ENCODE data around the gene ISCA1.

Gene ISCA1

DNA sequence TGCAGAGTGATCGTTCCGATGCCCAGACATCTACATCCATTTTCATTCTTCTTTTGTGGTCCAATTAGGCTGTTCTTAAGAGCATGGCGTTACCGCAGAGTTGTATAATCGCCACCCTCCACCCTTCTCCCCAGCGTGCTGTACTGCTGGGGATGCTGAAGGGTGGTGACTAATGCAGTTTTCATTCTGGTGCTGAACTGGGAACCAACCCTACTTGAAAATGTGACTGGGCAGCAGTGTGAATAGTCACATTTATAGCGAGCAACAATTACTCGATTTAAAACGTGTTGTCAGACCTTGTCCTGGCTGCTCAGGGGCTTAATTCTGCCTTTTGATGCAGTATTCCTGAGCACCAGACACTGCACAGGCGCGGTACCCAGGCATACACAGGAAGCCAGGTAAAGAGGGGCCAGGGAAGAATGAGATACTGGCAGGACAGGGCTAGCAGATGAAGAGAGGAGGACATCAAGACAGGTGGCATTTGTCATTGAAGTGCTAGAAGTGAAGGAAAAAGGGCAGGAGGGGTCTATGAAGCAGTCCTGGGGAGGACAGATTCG, 719 bp upstream of the ISCA1 start:
- peak; percentile 31 to 57 for DNase-seq

DNA sequence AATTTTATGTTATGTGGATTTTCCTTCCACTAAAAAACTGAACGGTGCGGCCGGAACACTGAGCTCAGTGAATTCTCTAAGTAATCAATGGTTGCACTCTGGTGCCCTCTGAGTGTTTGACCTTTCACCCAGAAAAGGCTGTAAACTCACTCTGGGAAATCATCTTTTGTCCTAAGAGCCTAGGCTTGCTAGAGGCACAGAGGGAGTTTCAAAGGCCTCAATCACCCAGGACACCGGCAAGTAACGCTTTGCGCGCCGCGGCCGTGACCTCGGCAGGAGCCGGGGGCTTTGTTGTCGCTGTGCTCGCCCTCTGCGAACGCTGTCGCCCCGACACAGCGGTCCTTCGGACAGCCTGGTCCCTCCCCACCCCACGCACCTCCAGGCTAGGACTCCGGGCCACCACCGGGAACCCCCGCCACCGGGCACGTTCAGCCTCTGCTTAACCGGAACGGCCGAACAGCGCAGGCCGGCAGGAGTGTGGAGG, 703 bp downstream of the ISCA1 start:
- peak; percentile 21 to 67 for DNase-seq

DNA sequence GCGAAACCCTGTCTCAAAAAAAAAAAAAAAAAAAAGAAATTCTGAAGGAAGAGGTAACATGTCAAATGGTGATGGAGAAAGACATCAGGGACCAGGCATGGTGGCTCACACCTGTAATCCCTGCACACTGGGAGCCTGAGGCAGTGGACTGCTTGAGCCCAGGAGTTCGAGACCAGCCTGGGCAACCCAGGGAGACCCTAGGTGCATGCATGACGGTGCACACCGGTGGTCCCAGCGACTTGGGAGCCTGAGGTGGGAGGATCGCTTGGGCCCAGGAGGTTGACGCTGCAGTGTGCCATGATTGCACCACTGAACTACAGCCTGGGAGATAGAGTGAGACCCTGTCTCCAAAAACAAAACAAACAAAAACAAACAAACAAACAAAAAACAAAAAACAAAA, 1.8 kb downstream of the ISCA1 start:
- DNase-seq = no peak

GRCh38 chr9:86279839-86280238, 2.5 kb downstream of the ISCA1 start:
- DNase-seq = no peak

- DNase-seq = no peak
Measured at GRCh38 chr9:86277072-86277471, 5.3 kb downstream of the ISCA1 start.

GRCh38 chr9:86275962-86276361, 6.4 kb downstream of the ISCA1 start:
- no peak for DNase-seq

DNA sequence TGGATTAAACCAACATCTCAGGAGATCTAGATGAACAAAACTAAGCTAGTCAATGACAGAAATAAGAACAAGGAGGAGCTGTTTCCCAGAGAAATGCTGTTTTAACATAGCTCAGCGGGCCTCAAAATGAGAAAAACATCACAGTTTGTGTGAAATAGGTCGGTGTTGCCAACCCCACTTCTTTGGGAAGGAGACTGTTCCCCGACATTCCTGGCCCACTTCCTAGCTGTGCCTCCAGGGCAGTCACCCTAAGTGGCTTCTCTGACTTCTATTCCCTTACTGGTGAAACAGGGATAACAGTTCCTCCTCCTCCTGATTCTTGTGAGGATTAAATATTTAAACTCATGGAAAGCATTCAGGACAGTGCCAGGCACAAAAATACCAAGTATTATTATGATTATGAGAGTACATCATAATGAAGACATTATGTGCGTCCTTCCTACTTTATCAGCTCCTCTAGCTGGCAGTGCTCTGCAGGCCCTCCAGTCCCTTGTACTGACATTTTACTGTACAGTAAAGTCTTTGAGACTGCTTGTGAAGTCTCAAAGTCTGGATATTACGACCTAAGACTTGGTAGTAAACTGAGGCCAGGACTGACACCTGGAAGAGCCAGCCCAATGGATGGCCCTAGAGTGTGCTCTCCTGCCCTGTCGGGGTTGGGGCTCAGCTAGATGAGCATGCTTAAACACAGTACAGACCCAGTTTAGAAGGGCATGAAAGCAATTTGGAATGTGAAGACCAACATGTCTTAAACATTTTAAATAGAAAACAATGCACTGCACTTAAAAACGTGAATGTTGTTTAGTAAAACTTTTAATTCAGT, 7.3 kb downstream of the ISCA1 start:
- no peak for DNase-seq

- DNase-seq = no peak
Measured at GRCh38 chr9:86272221-86272620, 10.1 kb downstream of the ISCA1 start.

GRCh38 chr9:86263876-86264275, 18.5 kb downstream of the ISCA1 start:
- DNase-seq = no peak

DNA sequence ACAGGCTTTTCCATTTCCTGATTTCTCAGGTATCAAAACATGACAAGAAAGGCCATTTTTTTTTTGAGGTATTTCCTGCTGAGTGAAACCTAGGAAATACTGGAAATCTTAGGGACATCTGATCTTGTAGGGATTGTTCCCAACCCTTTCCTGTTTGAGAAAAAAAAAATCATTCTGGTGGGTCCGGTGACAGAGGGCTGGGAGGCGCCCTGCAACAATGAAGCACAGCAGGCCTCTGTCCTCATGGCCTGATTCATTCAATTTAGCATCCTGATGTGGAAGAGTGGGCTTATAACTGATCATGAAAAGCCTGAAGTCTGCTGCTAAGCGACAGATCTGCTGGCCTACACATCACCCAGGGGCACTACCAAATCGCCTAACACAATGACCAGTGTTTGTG, 19.8 kb downstream of the ISCA1 start:
- no peak for DNase-seq

DNA sequence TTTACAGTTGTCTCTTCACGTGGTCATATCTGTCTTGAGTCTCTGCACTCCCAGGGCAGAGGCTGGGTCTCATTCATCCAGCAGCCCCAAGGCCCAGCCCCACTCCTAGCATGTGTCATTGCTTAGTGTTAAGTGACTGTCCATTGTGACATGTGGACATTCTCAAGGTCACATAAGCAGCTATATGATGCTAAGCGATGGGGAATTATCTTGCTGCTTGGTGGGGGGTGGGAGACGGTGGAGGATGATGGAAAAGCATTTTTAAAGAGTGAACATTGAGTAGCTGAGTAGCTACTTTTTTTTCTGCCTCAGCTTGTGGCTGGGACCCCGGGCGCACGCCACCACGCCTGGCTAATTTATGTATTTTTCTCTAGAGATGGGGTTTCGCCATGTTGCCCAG, 22.8 kb downstream of the ISCA1 start, which contains the start of gene C9orf153:
Gene C9orf153 (minus strand): TSS at position 101 of the 400 bp plus-strand sequence. CDS start 30,054 bp downstream, outside the sequence.
- no peak for DNase-seq

GRCh38 chr9:86257391-86257790, 24.9 kb downstream of the ISCA1 start:
- DNase-seq = no peak

- no peak for DNase-seq
Measured at GRCh38 chr9:86256653-86257052, 25.7 kb downstream of the ISCA1 start.

DNA sequence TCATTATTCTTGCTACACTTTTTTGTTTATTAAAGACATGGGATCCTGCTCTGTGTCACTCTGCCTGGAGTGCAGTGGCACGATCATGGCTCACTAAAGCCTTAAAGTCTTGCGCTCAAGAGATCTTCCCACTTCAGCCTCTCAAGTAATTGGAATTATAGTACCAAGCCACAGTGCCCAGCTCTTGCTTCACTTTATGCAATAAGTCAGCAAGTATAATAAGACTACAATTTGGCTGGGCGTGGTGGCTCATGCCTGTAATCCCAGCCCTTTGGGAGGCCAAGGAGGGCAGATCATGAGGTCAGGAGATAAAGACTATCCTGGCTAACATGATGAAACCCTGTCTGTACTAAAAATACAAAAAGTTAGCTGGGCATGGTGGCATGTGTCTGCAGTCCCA, 28.8 kb downstream of the ISCA1 start:
- DNase-seq = no peak

GRCh38 chr9:86252870-86253269, 29.5 kb downstream of the ISCA1 start:
- no peak for DNase-seq

GRCh38 chr9:86250123-86250522, 32.2 kb downstream of the ISCA1 start:
- DNase-seq = no peak

GRCh38 chr9:86248746-86249145, 33.6 kb downstream of the ISCA1 start:
- DNase-seq = no peak

GRCh38 chr9:86246752-86247161, 35.6 kb downstream of the ISCA1 start:
- peak; percentile 30 to 71 for DNase-seq

- no peak for DNase-seq
Measured at GRCh38 chr9:86242071-86242470, 40.3 kb downstream of the ISCA1 start.

- no peak for DNase-seq
Measured at GRCh38 chr9:86241216-86241615, 41.1 kb downstream of the ISCA1 start.

DNA sequence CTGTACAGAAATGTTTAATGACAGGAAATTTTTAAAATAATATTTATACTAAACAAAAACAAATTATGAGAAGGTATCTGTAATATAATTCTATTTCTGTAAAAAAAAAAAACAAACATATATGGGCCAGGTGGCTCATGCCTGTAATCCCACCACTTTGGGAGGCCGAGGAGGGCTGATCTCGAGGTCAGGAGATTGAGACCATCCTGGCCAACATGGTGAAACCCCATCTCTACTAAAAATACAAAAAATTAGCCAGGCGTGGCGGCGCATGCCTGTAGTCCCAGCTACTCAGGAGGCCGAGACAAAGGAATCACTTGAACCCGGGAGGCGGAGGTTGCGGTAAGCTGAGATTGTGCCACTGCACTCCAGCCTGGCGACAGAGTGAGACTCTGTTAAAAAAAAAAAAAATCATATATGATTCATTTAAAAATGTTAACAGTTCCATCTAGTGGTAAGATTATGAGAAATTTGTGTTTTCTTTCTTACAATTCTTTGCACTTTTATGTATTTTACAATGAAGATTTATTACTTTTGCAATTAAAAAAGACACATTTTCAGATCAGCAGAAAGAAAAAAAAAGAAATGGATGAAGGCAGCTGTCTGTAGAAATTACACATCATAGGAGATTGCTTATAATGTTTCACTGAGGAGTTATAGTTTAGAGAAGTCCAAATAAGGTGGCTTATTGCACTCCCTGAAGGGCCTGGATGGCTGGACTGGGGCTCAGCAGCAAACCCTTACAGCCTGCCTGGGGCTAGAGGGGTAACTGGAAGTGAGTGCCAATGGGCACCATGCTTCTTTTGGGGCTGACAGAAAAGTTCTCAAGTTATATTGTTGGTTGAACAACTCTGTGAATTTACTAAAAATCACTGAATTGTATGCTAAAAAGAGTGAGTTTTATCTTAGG, 43.2 kb downstream of the ISCA1 start:
- DNase-seq = no peak

DNA sequence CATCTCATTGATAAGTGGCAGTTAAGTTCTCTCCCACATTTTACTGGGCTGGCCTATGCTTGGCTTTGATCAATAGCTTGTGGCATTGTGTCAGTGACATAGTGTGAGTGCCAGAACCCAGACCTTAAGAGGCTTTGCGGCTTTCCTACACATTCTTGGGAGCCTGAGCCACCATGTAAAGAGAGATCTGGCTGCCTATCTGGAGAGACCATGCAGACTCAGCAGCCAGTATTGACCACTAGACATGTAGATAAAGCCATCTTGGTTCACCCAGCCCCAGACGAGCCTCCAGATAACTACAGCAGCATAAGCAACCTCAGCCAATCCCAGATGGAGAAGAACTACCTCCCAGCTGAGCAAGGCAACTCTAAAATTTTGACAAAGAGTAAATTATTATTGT, 51.5 kb downstream of the ISCA1 start:
- DNase-seq = no peak

DNA sequence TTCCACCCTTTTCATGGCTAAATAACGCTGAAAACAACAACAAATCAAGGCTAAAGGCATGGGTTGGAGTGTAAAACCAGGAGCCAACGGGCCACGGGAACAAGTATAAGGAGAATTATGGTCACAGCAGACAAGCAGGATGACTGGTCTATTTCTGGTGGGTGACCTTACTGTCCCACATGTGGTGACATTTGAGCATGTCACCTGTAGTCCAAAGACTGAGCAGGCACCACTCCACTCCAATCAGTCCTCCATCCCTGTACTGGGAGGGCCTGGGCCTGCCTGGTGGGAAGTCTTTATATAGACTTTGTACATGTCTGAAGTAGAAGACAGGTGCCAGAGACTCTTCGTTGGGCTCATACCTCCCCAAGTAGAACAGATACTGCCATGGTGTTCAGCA, 59.7 kb downstream of the ISCA1 start:
- DNase-seq = no peak
